Spinal cord (tissue), 10 donors: ENCODE results near the gene SCD. TPM values are rescaled to one million over a fixed set of nuclear protein-coding genes. Genes with fewer than 3 reads are reported as not detected.

ENCODE experiments used
- DNase-seq, 6 donors: peaks; one replicate each; pipeline versions ENCODE4 v3.0.0 to v3.0.0-alpha.2; 2013 to 2015; ENCODE audit warnings: low spot score in 6 of 6, low read depth in 4 of 6
- H3K27ac ChIP-seq: one replicate; pipeline ENCODE4 v1.5.1; 2013; ENCODE audit warnings: low read depth, low read length, control low read depth
- H3K27me3 ChIP-seq: one replicate; pipeline ENCODE4 v1.6.1; 2013; ENCODE audit warnings: low read length; ENCODE audit not compliant: control insufficient read depth, insufficient read depth
- H3K36me3 ChIP-seq: one replicate; pipeline ENCODE4 v1.6.1; 2013; ENCODE audit warnings: low read length; ENCODE audit not compliant: control insufficient read depth, insufficient read depth
- H3K4me1 ChIP-seq: one replicate; pipeline ENCODE4 v1.6.1; 2013; ENCODE audit warnings: low read length; ENCODE audit not compliant: control insufficient read depth, insufficient read depth
- H3K4me3 ChIP-seq: one replicate; pipeline ENCODE4 v1.5.1; 2013; ENCODE audit warnings: low read depth, low read length, control low read depth
- H3K9me3 ChIP-seq: one replicate; pipeline ENCODE4 v1.6.1; 2013; ENCODE audit warnings: low read length; ENCODE audit not compliant: control insufficient read depth, insufficient read depth
- WGBS: methylation state at CpG from one replicate; pipeline ENCODE4 v1.1.5; 2013; ENCODE audit warnings: missing lambda C conversion rate; ENCODE audit not compliant: insufficient coverage; 5-methylcytosine and 5-hydroxymethylcytosine counted together
- polyA plus RNA-seq, 2 donors: library from polyadenylated mRNA; unstranded; fragments of 120-200 nt; gene quantifications; one replicate each; pipeline ENCODE4 v1.2.1, GENCODE V29; 2013; ENCODE audit not compliant: insufficient read length in 2 of 2
- total RNA-seq, 2 donors: library from RNA; depleted of rRNA in 1 of 2; stranded (reverse); fragments of 120-200 nt in 1 of 2; fragments of >200 nt in 1 of 2; gene quantifications; one replicate each; pipeline versions ENCODE4 v1.2.3 to v1.2.4, GENCODE V29; 2013 to 2014
- donor health status: healthy.

The SCD gene
- total and polyA plus RNA-seq, 4 donors: 172 to 662 (median 357) TPM

DNA sequence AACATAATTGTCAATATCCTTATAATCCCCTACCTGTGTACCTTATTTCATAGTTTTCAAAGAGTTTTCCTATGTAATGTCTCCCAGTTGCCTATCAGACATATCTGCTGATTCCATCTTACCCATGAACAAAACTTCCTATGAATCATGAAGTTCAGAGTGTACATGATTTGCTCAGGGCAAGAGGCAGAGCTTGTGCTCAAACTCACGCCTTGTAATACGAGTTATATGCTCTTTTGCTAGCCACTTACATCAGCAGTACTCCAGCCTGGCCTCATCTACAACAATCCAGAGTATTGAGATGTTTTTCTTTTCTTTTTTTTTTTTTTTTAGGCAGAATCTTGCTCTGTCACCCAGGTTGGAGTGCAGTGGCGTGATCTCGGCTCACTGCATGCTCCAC, 28.8 kb upstream of the SCD start:
- no peak for DNase-seq
- no peak overlapping the region for H3K27ac ChIP-seq
- no peaks in the 10 kb centered on the region for H3K4me1 ChIP-seq
- H3K4me3 ChIP-seq: no peak overlapping the region
- no CpG with 5 or more reads among the region's 4 CpGs for WGBS
- no peaks in the 10 kb centered on the region for H3K9me3 ChIP-seq
- no peaks in the 10 kb centered on the region for H3K36me3 ChIP-seq
- peaks cover 7% of the 10 kb centered on the region for H3K27me3 ChIP-seq

DNA sequence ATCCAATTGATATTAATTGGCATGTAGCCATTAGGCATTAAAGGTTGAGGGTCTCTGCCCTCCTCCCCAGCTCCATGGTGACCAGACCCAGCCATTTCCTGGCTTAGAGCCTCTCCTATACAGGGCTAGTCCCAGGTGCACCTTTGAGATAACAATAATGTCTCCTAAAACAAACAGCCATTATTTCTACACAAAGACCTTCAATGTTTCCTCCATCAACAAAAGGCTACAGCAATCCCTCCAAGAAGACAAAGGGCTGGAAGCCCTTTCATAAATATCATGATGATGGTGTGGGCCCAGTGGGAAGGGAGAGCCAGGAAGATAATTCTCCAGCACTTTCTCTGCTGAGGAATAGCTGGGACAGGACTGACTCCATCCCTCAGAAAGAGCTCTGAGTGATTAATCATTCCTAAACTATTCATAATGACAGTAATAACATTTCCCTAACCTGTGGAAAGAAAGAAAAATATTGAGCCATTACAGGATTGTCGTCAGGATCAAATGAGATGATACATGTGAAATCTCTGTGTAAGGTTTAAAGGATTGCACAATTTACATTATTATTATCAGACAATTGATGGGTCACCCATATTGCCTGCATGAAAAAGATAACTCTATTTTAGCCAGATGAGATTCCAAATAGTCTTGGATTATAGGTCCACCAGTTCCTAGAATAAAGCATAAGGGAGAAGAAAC, 27.2 kb upstream of the SCD start:
- H3K9me3 ChIP-seq: no peaks in the 10 kb centered on the region
- no peak for DNase-seq
- H3K27me3 ChIP-seq: peaks cover 2% of the 10 kb centered on the region
- no peaks in the 10 kb centered on the region for H3K4me1 ChIP-seq
- no peak overlapping the region for H3K4me3 ChIP-seq
- H3K27ac ChIP-seq: no peak overlapping the region
- H3K36me3 ChIP-seq: no peaks in the 10 kb centered on the region
- no CpG with 5 or more reads among the region's 1 CpG for WGBS

DNA sequence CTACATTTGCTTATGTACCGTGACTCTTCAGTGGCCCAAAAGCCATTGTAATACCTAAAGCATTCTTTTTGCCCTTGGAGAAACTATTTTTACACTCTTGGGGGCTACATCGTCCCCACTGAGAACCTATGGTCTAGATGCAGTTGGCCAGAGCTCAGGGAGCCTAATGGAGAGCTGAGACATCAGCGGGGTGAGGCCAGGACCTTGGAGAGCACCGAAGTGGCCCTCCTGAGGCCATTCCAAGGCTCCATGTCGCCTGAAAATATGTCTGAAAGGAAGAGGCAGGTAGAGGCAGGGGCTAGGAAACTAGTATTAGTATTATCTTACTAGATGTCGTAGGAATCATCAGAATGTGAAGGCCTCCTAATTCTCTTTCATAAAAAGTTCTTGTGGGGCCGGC, 21.9 kb upstream of the SCD start:
- Histone ChIP-seq H3K36me3 (no peaks in the 10 kb centered on the region), H3K27me3 (peaks cover 8% of the 10 kb centered on the region), H3K27ac (no peak overlapping the region), H3K4me1 (no peaks in the 10 kb centered on the region), H3K4me3 (no peak overlapping the region), H3K9me3 (no peaks in the 10 kb centered on the region)
- 45% methylated on average over 5 of the region's 7 CpGs for WGBS
- DNase-seq: no peak

DNA sequence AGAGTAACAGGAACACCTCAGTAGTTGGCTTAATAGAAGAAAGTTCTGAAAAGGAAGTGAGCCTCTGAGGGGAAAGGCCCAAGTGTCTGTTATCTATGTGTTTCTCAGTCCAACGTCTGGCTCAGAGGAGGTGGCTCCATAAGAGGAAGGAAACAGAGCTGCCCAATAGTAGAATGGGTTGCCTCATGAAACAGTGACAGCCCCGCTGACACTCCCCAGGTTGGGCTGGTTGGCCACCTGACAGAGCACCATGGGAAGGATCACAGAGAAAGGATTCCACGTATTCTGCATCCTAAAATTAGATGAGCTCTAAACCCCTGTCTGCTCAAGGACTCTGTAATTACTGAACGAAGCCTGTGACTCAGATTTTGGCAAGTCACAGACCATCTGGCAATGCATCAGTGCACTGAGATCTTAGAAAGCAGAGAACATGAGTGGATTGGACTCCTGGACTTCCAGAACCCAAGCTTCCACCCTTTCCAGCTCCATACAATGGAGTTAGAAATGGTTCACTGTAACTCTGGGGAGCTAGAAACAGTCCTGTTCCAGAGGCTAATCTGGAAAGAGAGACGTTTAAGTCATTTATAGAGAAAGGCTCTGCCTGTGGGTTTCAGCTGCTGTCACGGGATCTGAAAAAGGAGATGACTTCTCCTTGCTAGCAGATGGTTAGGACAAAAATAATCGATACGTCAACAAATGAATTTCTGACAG, 19.9 kb upstream of the SCD start:
- no peak overlapping the region for H3K27ac ChIP-seq
- 48% methylated on average over 7 of the region's 8 CpGs for WGBS
- DNase-seq: peak in 1 of 6 donors; percentile 44
- no peak overlapping the region for H3K4me3 ChIP-seq
- H3K36me3 ChIP-seq: no peaks in the 10 kb centered on the region
- no peaks in the 10 kb centered on the region for H3K4me1 ChIP-seq
- peaks cover 13% of the 10 kb centered on the region for H3K27me3 ChIP-seq
- no peaks in the 10 kb centered on the region for H3K9me3 ChIP-seq

DNA sequence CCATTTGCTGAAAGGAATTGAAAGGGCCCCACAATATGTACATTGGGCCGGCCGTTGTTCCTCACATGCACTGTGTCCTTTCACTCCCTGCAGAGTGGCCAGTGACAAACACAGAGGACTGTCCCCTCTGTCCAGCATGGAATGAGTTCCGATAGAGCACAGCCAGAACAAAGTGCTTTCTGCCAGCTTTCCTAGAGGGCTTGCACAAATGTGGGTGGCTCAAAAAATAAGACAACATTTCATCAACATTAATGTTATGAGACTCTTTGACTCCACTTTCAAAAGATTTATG, 19.4 kb upstream of the SCD start:
- DNase-seq: no peak
- Histone ChIP-seq H3K27ac (no peak overlapping the region), H3K9me3 (no peaks in the 10 kb centered on the region), H3K4me1 (no peaks in the 10 kb centered on the region), H3K27me3 (peaks cover 13% of the 10 kb centered on the region), H3K4me3 (no peak overlapping the region), H3K36me3 (no peaks in the 10 kb centered on the region)
- 73% methylated on average over 3 of the region's 3 CpGs for WGBS

DNA sequence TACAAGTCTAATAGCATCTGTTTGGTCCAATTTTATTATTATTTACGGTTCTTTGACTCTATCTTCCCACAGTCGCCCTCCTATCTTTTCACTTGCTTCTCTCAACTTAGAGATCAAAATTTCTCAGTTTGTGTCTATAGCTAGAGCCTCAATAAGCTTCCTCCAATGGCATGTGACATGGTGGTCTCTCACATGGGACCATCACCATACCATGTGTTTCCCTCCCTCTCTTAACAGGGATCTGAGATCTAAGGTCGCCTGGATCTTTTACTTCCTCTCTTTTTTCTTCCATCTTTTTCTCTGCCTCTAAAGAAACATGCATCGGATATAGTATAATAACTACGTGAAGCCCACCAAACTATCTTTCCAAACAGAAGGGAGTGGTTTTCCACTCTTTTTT, 18.8 kb upstream of the SCD start:
- H3K36me3 ChIP-seq: no peaks in the 10 kb centered on the region
- no peaks in the 10 kb centered on the region for H3K4me1 ChIP-seq
- 45% methylated on average over 2 of the region's 5 CpGs for WGBS
- H3K27me3 ChIP-seq: peaks cover 13% of the 10 kb centered on the region
- H3K27ac ChIP-seq: no peak overlapping the region
- DNase-seq: no peak
- no peak overlapping the region for H3K4me3 ChIP-seq
- no peaks in the 10 kb centered on the region for H3K9me3 ChIP-seq

DNA sequence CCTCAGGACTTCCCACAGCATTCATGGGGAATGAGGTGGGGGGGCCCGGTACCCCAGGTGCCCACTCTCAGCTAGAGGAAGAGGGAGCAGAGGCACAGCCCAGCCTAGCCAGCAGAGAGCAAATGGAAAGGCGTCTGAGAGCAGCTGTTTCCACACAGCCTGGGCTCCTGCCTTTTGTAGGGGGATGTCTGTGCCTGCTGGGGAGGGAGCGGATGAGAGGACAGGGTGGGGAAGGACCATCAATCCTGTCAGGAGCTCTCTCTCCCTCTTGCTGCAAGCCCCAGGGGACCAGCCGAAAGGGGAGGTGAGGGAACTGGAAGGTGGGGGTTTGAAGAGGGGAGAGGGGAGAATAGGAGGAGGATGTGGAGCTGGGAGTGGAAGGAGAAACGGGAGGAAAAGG, 17.0 kb upstream of the SCD start, which contains the start of gene PKD2L1:
Gene PKD2L1, minus strand, starts transcription at position 150 of the 400 bp plus-strand sequence. Its CDS starts 125 bp downstream, at position 25.
- DNase-seq: no peak
- no peak within 1 kb of the TSS for H3K4me3 ChIP-seq

DNA sequence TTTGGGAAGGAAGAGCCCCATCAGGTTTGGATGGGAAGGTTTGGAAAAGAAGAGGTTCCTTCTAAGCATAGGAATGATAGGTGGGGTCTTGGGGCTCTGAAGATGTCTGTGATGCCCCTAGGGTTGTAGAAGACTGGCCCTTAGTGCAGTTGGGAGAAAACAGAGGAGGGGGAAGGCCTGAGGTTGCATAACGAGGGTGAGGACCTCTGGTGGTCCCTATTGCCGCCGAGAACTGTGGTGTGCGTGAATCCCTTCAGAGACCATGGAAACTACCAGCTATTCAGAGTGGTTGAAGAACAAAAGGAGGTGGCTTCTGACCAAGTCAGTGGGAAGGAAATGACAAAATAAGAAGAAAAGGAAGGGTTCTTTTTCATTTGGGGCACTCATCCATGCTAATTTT, 13.9 kb upstream of the SCD start:
- H3K27me3 ChIP-seq: peaks cover 10% of the 10 kb centered on the region
- H3K4me1 ChIP-seq: no peaks in the 10 kb centered on the region
- WGBS: 5% methylated on average over 2 of the region's 4 CpGs
- no peaks in the 10 kb centered on the region for H3K36me3 ChIP-seq
- H3K27ac ChIP-seq: no peak overlapping the region
- no peak for DNase-seq
- no peak overlapping the region for H3K4me3 ChIP-seq
- H3K9me3 ChIP-seq: no peaks in the 10 kb centered on the region

More for the DNA sequence above, 17.0 kb upstream of the SCD start, which contains the start of gene PKD2L1:
- Histone ChIP-seq H3K27me3 (peaks cover 13% of the 10 kb centered on the region), H3K9me3 (no peaks in the 10 kb centered on the region), H3K27ac (no peak within 1 kb of the TSS), H3K36me3 (no peaks in the 10 kb centered on the region), H3K4me1 (no peaks in the 10 kb centered on the region)
- 41% methylated on average over 4 of the region's 5 CpGs for WGBS

DNA sequence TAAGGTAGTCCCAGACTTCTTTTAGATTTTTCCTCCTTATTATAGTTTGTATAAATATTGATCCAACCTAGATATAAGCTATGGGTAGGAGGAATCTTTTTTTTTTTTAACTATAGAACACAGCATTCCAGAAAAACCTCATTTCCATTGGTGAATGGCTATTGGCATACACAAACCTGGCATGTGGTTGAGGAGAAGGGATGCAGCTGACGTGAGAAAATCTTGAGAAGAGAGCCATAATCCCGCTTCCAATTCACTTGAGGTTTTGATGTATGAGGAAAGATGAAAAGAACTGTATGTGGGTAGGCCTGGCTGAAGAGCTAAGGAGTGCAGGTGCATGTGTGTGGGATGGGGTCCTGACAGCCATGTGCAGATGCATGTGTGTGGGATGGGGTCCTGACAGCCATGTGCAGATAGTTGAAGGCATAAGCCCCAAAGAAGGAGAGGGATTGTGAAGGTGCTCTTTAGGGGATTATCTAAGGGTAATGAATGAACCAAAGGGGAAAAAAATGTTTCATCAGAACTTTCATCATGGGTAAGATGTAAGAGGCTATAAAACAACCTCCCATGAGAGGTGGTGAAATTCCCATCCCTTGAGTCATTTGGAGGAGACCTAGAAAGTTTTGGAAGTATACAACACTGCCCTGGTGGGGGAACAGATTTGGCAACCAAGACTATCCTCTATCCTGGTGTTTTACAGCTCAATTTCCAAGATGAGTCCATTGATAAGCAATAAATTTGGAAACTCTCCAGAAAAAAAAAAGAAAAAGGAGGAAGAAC, 13.2 kb upstream of the SCD start:
- H3K27me3 ChIP-seq: peaks cover 10% of the 10 kb centered on the region
- WGBS: 76% methylated on average over 2 of the region's 2 CpGs

More for the DNA sequence above, 13.2 kb upstream of the SCD start:
- H3K9me3 ChIP-seq: no peaks in the 10 kb centered on the region
- DNase-seq: peak in 1 of 6 donors; percentile 69
- H3K4me1 ChIP-seq: no peaks in the 10 kb centered on the region
- no peak overlapping the region for H3K4me3 ChIP-seq
- no peaks in the 10 kb centered on the region for H3K36me3 ChIP-seq
- H3K27ac ChIP-seq: no peak overlapping the region
